HG02759 (cell line): ENCODE measurements around the gene FARS2.

Experiments used
- ATAC-seq: cut with Tn5 transposase; IDR thresholded peaks from one replicate; pipeline ENCODE4 v1.9.1; 2021; ENCODE audit warnings: mild to moderate bottlenecking, moderate library complexity; ENCODE audit not compliant: unreplicated experiment

FARS2 gene

DNA sequence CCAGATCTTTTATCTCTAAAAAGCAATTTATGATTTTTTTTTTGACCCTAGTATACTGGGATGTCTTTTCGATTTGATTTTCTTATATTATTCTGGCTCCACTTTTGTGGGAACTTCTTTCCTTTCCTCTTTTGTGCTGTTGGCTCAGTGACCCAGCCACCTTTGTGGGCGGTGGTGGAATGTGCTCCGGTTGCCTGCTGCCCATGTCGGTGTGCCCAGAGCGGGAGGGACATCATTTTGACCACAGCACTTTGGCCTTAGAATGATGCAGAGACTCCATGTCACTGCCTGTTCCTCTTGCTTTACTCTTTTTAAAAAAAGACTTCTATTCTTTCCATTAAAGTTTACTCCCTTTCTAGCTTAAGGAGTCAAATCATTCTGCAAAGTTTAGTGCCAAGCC, 198.0 kb downstream of the FARS2 start:
- ATAC-seq, result no peak

GRCh38 chr6:5461365-5461764, 200.1 kb downstream of the FARS2 start:
- ATAC-seq, result no peak

DNA sequence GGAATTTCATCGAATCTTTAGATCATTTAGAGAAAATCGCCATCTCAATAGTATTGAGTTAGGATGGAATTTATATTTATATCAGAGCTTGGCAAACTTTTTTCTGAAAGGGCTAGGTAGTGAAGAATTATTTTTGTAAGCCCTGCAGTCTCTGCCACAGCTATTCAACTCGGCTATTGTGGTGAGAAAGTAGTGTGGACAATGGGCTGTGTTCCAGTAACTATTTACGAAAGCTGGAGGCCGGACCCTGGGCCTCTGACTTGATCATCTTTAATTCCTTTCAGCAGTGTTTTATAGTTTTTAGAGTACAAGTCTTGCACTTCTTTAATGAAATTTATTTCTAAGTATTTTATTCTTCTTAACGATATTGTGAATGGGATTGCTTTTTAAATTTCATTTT, 201.5 kb downstream of the FARS2 start:
- ATAC-seq, result no peak

GRCh38 chr6:5463690-5464089, 202.4 kb downstream of the FARS2 start:
- ATAC-seq, result no peak

- ATAC-seq, result no peak
Measured at GRCh38 chr6:5464099-5464885, 203.0 kb downstream of the FARS2 start.

- ATAC-seq, result no peak
Measured at GRCh38 chr6:5466281-5467136, 205.2 kb downstream of the FARS2 start.

DNA sequence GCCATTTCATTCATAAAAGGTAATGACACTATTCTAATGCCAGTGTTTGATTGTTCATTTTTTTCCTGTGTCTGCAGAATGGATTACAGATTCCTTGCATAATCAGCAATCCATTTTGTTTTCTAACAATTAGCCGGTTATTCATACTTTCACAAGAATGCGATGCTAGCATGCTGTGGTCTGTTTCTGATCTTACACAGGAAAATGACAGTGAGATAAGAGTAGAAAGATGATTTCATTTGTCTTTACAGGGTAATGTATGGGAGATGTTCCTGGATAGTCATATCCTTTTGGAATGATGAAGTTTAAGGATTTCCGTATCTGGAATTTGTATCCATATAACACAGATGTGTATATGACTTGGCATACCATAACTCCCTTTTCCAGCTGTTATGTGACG, 207.3 kb downstream of the FARS2 start:
- ATAC-seq, result no peak

GRCh38 chr6:5469101-5469846, 208.0 kb downstream of the FARS2 start:
- ATAC-seq, result no peak

- ATAC-seq, result peak; percentile 79
Measured at GRCh38 chr6:5471044-5471443, 209.7 kb downstream of the FARS2 start.

DNA sequence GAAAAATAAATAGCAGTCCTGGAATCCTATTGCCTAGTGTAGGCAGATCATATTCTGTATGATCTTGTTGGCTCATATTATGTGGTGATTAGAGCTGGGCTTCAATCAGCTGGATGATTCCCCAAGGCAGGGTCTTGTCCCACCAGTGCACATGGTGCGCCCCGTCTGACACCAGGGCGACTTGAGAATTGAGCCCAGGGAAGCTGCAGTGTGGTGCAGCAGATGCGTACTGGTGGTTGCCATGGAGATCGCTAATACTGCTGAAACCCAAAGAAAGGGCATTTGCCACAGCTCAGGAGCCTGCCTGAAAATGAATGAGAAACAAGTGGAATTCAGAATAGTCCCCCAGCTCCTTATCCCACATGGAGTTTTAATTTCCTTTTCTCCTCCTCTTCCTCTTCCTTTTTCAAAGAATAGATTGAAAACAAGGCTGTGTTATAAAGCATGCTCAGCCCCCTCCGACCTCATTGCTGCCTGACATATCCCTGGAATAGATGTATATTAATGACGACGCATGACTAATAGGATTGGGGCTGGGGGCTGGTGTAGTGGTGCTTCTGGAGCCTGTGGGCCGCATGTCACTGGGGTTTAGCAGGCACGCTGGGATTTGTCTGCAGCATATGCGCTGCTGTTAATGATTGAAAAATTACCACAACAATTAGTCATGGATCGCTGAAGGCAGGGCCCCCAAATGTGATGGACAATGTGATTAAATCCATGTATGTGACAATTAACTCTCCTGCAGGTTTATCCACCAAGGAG, 210.5 kb downstream of the FARS2 start:
- ATAC-seq, result no peak

GRCh38 chr6:5472571-5472970, 211.3 kb downstream of the FARS2 start:
- no peak for ATAC-seq

GRCh38 chr6:5475779-5476178, 214.5 kb downstream of the FARS2 start:
- ATAC-seq, result no peak

DNA sequence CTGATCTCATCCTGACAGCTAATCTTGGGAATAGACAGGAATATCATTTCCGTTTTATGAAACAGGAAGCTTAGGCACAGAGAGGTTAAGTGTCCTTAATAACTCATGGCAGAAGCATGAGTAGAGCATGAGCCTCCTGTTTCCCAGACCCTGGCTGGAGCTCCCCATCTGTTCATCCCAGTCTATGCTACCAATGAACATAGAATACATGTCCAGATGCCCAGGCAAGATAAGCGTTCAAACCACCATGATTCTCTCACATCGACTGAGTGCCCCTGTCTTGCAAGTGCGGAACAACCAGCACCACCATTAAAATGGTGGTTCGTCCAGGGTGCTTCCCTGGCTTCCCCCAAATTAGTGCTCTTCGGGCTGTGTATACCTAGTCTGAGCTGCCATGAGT, 217.1 kb downstream of the FARS2 start:
- no peak for ATAC-seq

- ATAC-seq, result no peak
Measured at GRCh38 chr6:5481033-5481432, 219.7 kb downstream of the FARS2 start.

GRCh38 chr6:5481750-5482149, 220.4 kb downstream of the FARS2 start:
- no peak for ATAC-seq

- no peak for ATAC-seq
Measured at GRCh38 chr6:5482619-5483018, 221.3 kb downstream of the FARS2 start.

DNA sequence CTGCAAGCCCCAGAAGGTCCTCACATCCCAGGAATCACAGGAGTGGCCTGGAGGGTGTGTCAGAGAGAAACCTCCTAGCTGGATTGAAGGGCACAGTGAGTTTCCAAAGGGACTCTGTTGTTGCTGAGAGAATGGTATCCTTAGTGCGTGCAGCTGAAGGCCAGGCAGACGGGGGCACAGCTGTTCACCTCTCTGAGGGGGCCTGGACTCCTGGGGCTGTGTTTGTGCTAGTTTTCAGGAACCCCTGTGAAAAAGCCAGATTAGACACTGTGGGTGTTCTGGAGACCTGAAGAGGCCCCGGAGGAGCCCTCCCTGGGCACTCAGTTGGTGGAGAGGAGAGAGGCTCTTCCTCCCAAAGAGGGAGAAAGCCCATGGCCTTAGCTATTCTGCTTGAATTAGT, 223.4 kb downstream of the FARS2 start:
- no peak for ATAC-seq

GRCh38 chr6:5486214-5486613, 224.9 kb downstream of the FARS2 start:
- ATAC-seq, result peak; percentile 93

GRCh38 chr6:5490501-5491069, 229.3 kb downstream of the FARS2 start:
- no peak for ATAC-seq

GRCh38 chr6:5492356-5492755, 231.0 kb downstream of the FARS2 start:
- no peak for ATAC-seq
